Measurements from ENCODE around the gene CCDC195. TPM values are rescaled to one million over a fixed set of nuclear protein-coding genes. Genes with fewer than 3 reads are reported as not detected.

Gene CCDC195
- not detected in 2 replicates for total RNA-seq

- intact Hi-C loops (cut with micrococcal nuclease) = no loop called here
- no peaks in the 10 kb centered on the region for H3K36me3 Mint-ChIP-seq (ENCODE audit: low read depth)
Measured at GRCh38 chr2:224716201-224716600, at the start of gene CCDC195. CCDC195 (minus strand) TSS chr2:224716365; CDS start chr2:224716365, 0 bp downstream.

GRCh38 chr2:224764565-224765236 lies 48.5 kb upstream of the CCDC195 start:
- DNase-seq (ENCODE audit: low spot score) = peak; percentile 5
- Mint-ChIP-seq H3K4me1 (ENCODE audit: low read depth) (peaks cover 40% of the 10 kb centered on the region), H3K27ac (peak overlapping the region; percentile 86), H3K9me3 (peaks cover 11% of the 10 kb centered on the region), H3K4me3 (no peak overlapping the region), H3K36me3 (ENCODE audit: low read depth) (peaks cover 82% of the 10 kb centered on the region), H3K27me3 (ENCODE audit: insufficient read depth) (no peaks in the 10 kb centered on the region)
- intact Hi-C loops (cut with micrococcal nuclease) = loop anchor here (10.0 kb wide), 1 partner anchor 270 kb away; no protein-coding TSS in a partner anchor

More at GRCh38 chr2:224716201-224716600, at the start of gene CCDC195:
- H3K4me1 Mint-ChIP-seq (ENCODE audit: low read depth) = no peaks in the 10 kb centered on the region
- H3K9me3 Mint-ChIP-seq = no peaks in the 10 kb centered on the region
- peaks cover 10% of the 10 kb centered on the region for H3K27me3 Mint-ChIP-seq (ENCODE audit: insufficient read depth)
- H3K27ac Mint-ChIP-seq = no peak within 1 kb of the TSS
- no peak within 1 kb of the TSS for H3K4me3 Mint-ChIP-seq
- no peak for DNase-seq (ENCODE audit: low spot score)

GRCh38 chr2:224757934-224758548 lies 41.9 kb upstream of the CCDC195 start:
- Mint-ChIP-seq H3K36me3 (ENCODE audit: low read depth) (peaks cover 55% of the 10 kb centered on the region), H3K9me3 (peaks cover 42% of the 10 kb centered on the region), H3K4me1 (ENCODE audit: low read depth) (peaks cover under 1% of the 10 kb centered on the region), H3K4me3 (no peak overlapping the region), H3K27me3 (ENCODE audit: insufficient read depth) (no peaks in the 10 kb centered on the region), H3K27ac (no peak overlapping the region)
- no peak for DNase-seq (ENCODE audit: low spot score)
- intact Hi-C loops (cut with micrococcal nuclease) = no loop called here

GRCh38 chr2:224753743-224754540 lies 37.8 kb upstream of the CCDC195 start:
- intact Hi-C loops (cut with micrococcal nuclease) = no loop called here
- Mint-ChIP-seq H3K27ac (no peak overlapping the region), H3K27me3 (ENCODE audit: insufficient read depth) (no peaks in the 10 kb centered on the region), H3K4me1 (ENCODE audit: low read depth) (no peaks in the 10 kb centered on the region), H3K4me3 (no peak overlapping the region), H3K9me3 (peaks cover 23% of the 10 kb centered on the region), H3K36me3 (ENCODE audit: low read depth) (peaks cover 21% of the 10 kb centered on the region)
- no peak for DNase-seq (ENCODE audit: low spot score)

- intact Hi-C loops (cut with micrococcal nuclease) = no loop called here
- H3K4me1 Mint-ChIP-seq (ENCODE audit: low read depth) = no peaks in the 10 kb centered on the region
- no peak overlapping the region for H3K27ac Mint-ChIP-seq
- peaks cover 6% of the 10 kb centered on the region for H3K9me3 Mint-ChIP-seq
- peaks cover 3% of the 10 kb centered on the region for H3K36me3 Mint-ChIP-seq (ENCODE audit: low read depth)
- H3K27me3 Mint-ChIP-seq (ENCODE audit: insufficient read depth) = peaks cover 4% of the 10 kb centered on the region
- no peak overlapping the region for H3K4me3 Mint-ChIP-seq
- no peak for DNase-seq (ENCODE audit: low spot score)
Measured at GRCh38 chr2:224751996-224752698, 36.0 kb upstream of the CCDC195 start.

GRCh38 chr2:224749136-224749535 lies 33.0 kb upstream of the CCDC195 start:
- Mint-ChIP-seq H3K4me3 (no peak overlapping the region), H3K27ac (no peak overlapping the region), H3K27me3 (ENCODE audit: insufficient read depth) (peaks cover 8% of the 10 kb centered on the region), H3K9me3 (no peaks in the 10 kb centered on the region), H3K4me1 (ENCODE audit: low read depth) (no peaks in the 10 kb centered on the region), H3K36me3 (ENCODE audit: low read depth) (no peaks in the 10 kb centered on the region)
- intact Hi-C loops (cut with micrococcal nuclease) = no loop called here
- DNase-seq (ENCODE audit: low spot score) = no peak

GRCh38 chr2:224747765-224748164 lies 31.6 kb upstream of the CCDC195 start:
- no peaks in the 10 kb centered on the region for H3K9me3 Mint-ChIP-seq
- H3K27me3 Mint-ChIP-seq (ENCODE audit: insufficient read depth) = peaks cover 8% of the 10 kb centered on the region
- H3K4me1 Mint-ChIP-seq (ENCODE audit: low read depth) = no peaks in the 10 kb centered on the region
- intact Hi-C loops (cut with micrococcal nuclease) = no loop called here
- H3K27ac Mint-ChIP-seq = no peak overlapping the region
- no peak for DNase-seq (ENCODE audit: low spot score)
- no peak overlapping the region for H3K4me3 Mint-ChIP-seq
- no peaks in the 10 kb centered on the region for H3K36me3 Mint-ChIP-seq (ENCODE audit: low read depth)

GRCh38 chr2:224736227-224736626 lies 20.1 kb upstream of the CCDC195 start:
- H3K27me3 Mint-ChIP-seq (ENCODE audit: insufficient read depth) = no peaks in the 10 kb centered on the region
- no peak overlapping the region for H3K27ac Mint-ChIP-seq
- H3K4me3 Mint-ChIP-seq = no peak overlapping the region
- H3K4me1 Mint-ChIP-seq (ENCODE audit: low read depth) = no peaks in the 10 kb centered on the region
- intact Hi-C loops (cut with micrococcal nuclease) = no loop called here
- no peaks in the 10 kb centered on the region for H3K36me3 Mint-ChIP-seq (ENCODE audit: low read depth)
- H3K9me3 Mint-ChIP-seq = peaks cover 26% of the 10 kb centered on the region
- DNase-seq (ENCODE audit: low spot score) = no peak

- intact Hi-C loops (cut with micrococcal nuclease) = no loop called here
- H3K36me3 Mint-ChIP-seq (ENCODE audit: low read depth) = no peaks in the 10 kb centered on the region
- H3K27me3 Mint-ChIP-seq (ENCODE audit: insufficient read depth) = peaks cover 3% of the 10 kb centered on the region
- H3K4me3 Mint-ChIP-seq = no peak overlapping the region
- H3K27ac Mint-ChIP-seq = no peak overlapping the region
- H3K4me1 Mint-ChIP-seq (ENCODE audit: low read depth) = no peaks in the 10 kb centered on the region
- H3K9me3 Mint-ChIP-seq = peaks cover 26% of the 10 kb centered on the region
- no peak for DNase-seq (ENCODE audit: low spot score)
Measured at GRCh38 chr2:224734949-224735348, 18.8 kb upstream of the CCDC195 start.

- H3K36me3 Mint-ChIP-seq (ENCODE audit: low read depth) = no peaks in the 10 kb centered on the region
- no peak for DNase-seq (ENCODE audit: low spot score)
- intact Hi-C loops (cut with micrococcal nuclease) = no loop called here
- peaks cover 3% of the 10 kb centered on the region for H3K27me3 Mint-ChIP-seq (ENCODE audit: insufficient read depth)
- H3K4me1 Mint-ChIP-seq (ENCODE audit: low read depth) = no peaks in the 10 kb centered on the region
- H3K4me3 Mint-ChIP-seq = no peak overlapping the region
- peaks cover 17% of the 10 kb centered on the region for H3K9me3 Mint-ChIP-seq
- H3K27ac Mint-ChIP-seq = no peak overlapping the region
Measured at GRCh38 chr2:224731665-224732064, 15.5 kb upstream of the CCDC195 start.

- Mint-ChIP-seq H3K36me3 (ENCODE audit: low read depth) (no peaks in the 10 kb centered on the region), H3K4me1 (ENCODE audit: low read depth) (no peaks in the 10 kb centered on the region), H3K9me3 (peaks cover 4% of the 10 kb centered on the region), H3K4me3 (no peak overlapping the region), H3K27me3 (ENCODE audit: insufficient read depth) (peaks cover 3% of the 10 kb centered on the region), H3K27ac (no peak overlapping the region)
- intact Hi-C loops (cut with micrococcal nuclease) = no loop called here
- no peak for DNase-seq (ENCODE audit: low spot score)
Measured at GRCh38 chr2:224729435-224729834, 13.3 kb upstream of the CCDC195 start.

GRCh38 chr2:224724331-224724730 lies 8.2 kb upstream of the CCDC195 start:
- Mint-ChIP-seq H3K4me3 (no peak overlapping the region), H3K27me3 (ENCODE audit: insufficient read depth) (no peaks in the 10 kb centered on the region), H3K9me3 (peaks cover 4% of the 10 kb centered on the region), H3K27ac (no peak overlapping the region), H3K36me3 (ENCODE audit: low read depth) (no peaks in the 10 kb centered on the region), H3K4me1 (ENCODE audit: low read depth) (no peaks in the 10 kb centered on the region)
- intact Hi-C loops (cut with micrococcal nuclease) = no loop called here
- no peak for DNase-seq (ENCODE audit: low spot score)
